Stimulated activated CD8-positive, alpha-beta memory T cell treated with anti-CD3 and anti-CD28 coated beads, Interleukin-15, amount 100 ng/mL, for 24 hours (primary cell): ENCODE results near the gene KLHL14.

Source experiments
- DNase-seq: peaks from one replicate; pipeline ENCODE4 v3.0.0-alpha.2; 2020; ENCODE audit warnings: low read depth

Gene KLHL14

GRCh38 chr18:32637226-32637625 is 135.6 kb downstream of the KLHL14 start:
- DNase-seq, result no peak

GRCh38 chr18:32634876-32635431 is 137.9 kb downstream of the KLHL14 start:
- no peak for DNase-seq

GRCh38 chr18:32629981-32630700 is 142.7 kb downstream of the KLHL14 start:
- no peak for DNase-seq

- no peak for DNase-seq
These were observed 143.5 kb downstream of the KLHL14 start for GRCh38 chr18:32629292-32629691.

GRCh38 chr18:32624182-32624723 is 148.6 kb downstream of the KLHL14 start:
- DNase-seq, result no peak

GRCh38 chr18:32623563-32623962 is 149.3 kb downstream of the KLHL14 start:
- DNase-seq, result no peak
